ENCODE measurements around the gene KIAA0930. TPM values are rescaled to one million over a fixed set of nuclear protein-coding genes. Genes with fewer than 3 reads are reported as not detected.
"Not testable (repeated sequence)": the region's sequence is repeated elsewhere in the genome, so short reads cannot be mapped to it uniquely, and the experiment has no call there.

The KIAA0930 gene
- total RNA-seq, 3 donors from 2014 or later: 29.4 to 45.3 (median 35.1) TPM

- intact Hi-C loops (cut with DNase I; ENCODE audit: low total_unique reads): no loop called here
- no peak overlapping the region for H3K4me3 ChIP-seq
- H3K4me1 ChIP-seq: no peaks in the 10 kb centered on the region
- no peaks in the 10 kb centered on the region for H3K36me3 ChIP-seq
- H3K9me3 ChIP-seq: no peaks in the 10 kb centered on the region
- peak in 1 of 2 donors; percentile 49 for DNase-seq (ENCODE audit: low spot score in 2 of 2)
- no peak overlapping the region for H3K27ac ChIP-seq
- no peaks in the 10 kb centered on the region for H3K27me3 ChIP-seq
- no peak for TF ChIP-seq CTCF (IDR thresholded peaks at IDR 0.05)
- TF ChIP-seq POLR2AphosphoS5 (IDR thresholded peaks at IDR 0.05): no peak
- no peak for TF ChIP-seq POLR2A (IDR thresholded peaks at IDR 0.05)
These were observed 46.0 kb downstream of the KIAA0930 start for GRCh38 chr22:45194686-45195085.

- intact Hi-C loops (cut with DNase I; ENCODE audit: low total_unique reads): no loop called here
- Histone ChIP-seq H3K27ac (no peak overlapping the region), H3K36me3 (no peaks in the 10 kb centered on the region), H3K4me3 (no peak overlapping the region), H3K9me3 (no peaks in the 10 kb centered on the region), H3K4me1 (no peaks in the 10 kb centered on the region), H3K27me3 (no peaks in the 10 kb centered on the region)
- TF ChIP-seq POLR2A (IDR thresholded peaks at IDR 0.05) (no peak), POLR2AphosphoS5 (IDR thresholded peaks at IDR 0.05) (no peak), CTCF (IDR thresholded peaks at IDR 0.05) (no peak)
- DNase-seq (ENCODE audit: low spot score in 2 of 2): no peak
These were observed 48.0 kb downstream of the KIAA0930 start for GRCh38 chr22:45192701-45193187.

GRCh38 chr22:45191746-45192145 lies 48.9 kb downstream of the KIAA0930 start:
- intact Hi-C loops (cut with DNase I; ENCODE audit: low total_unique reads); H3K27ac ChIP-seq; H3K27me3 ChIP-seq; H3K9me3 ChIP-seq; H3K4me1 ChIP-seq; H3K36me3 ChIP-seq; DNase-seq (ENCODE audit: low spot score in 2 of 2); H3K4me3 ChIP-seq: not testable (repeated sequence)

GRCh38 chr22:45190202-45190872 lies 50.4 kb downstream of the KIAA0930 start:
- Histone ChIP-seq H3K27ac (no peak overlapping the region), H3K27me3 (no peaks in the 10 kb centered on the region), H3K36me3 (no peaks in the 10 kb centered on the region), H3K4me1 (no peaks in the 10 kb centered on the region), H3K4me3 (no peak overlapping the region), H3K9me3 (no peaks in the 10 kb centered on the region)
- no peak for DNase-seq (ENCODE audit: low spot score in 2 of 2)
- TF ChIP-seq CTCF (IDR thresholded peaks at IDR 0.05) (no peak), POLR2AphosphoS5 (IDR thresholded peaks at IDR 0.05) (no peak)
- intact Hi-C loops (cut with DNase I; ENCODE audit: low total_unique reads): no loop called here

GRCh38 chr22:45188779-45189178 lies 51.9 kb downstream of the KIAA0930 start:
- Histone ChIP-seq H3K4me1 (no peaks in the 10 kb centered on the region), H3K27me3 (no peaks in the 10 kb centered on the region), H3K36me3 (no peaks in the 10 kb centered on the region), H3K4me3 (no peak overlapping the region), H3K9me3 (no peaks in the 10 kb centered on the region), H3K27ac (no peak overlapping the region)
- TF ChIP-seq CTCF (IDR thresholded peaks at IDR 0.05) (no peak), POLR2AphosphoS5 (IDR thresholded peaks at IDR 0.05) (no peak), POLR2A (IDR thresholded peaks at IDR 0.05) (no peak)
- DNase-seq (ENCODE audit: low spot score in 2 of 2): no peak
- intact Hi-C loops (cut with DNase I; ENCODE audit: low total_unique reads): no loop called here

Data from breast epithelium (tissue), 4 donors.